K562 (cell line): ENCODE measurements around the gene MMP12. TPM values are rescaled to one million over a fixed set of nuclear protein-coding genes. Genes with fewer than 3 reads are reported as not detected.

ENCODE experiments used
- ATAC-seq: fragments of 200-7000 bp; cut with Tn5 transposase; 3 replicates; pipeline ENCODE4 v1.9.1; 2020; ENCODE audit warnings: moderate library complexity
- BruUV-seq: library from RNA; stranded (reverse); fragments of 400-500 nt; replicated peaks from 2 replicates; lab custom pipeline; 2021; lab: Mats Ljungman, UMichigan
- CTCF ChIA-PET: fragments of 300-600 bp; formaldehyde crosslinking; extraction: SDS; loops from one replicate; lab custom pipeline; 2021; ENCODE audit warnings: low intra/inter-chr PET ratio; lab: Yijun Ruan, JAX
- POLR2A ChIA-PET: fragments of 300-600, 350-650 bp; sonication (Branson Sonifier 250); formaldehyde crosslinking; extraction: SDS; loops from one replicate; lab custom pipeline; 2021; ENCODE audit warnings: antibody characterized with exemption, inconsistent platforms; lab: Yijun Ruan, JAX
- DNase-seq, 4 experiments: peaks; one replicate each; pipeline versions ENCODE4 v3.0.0 to v3.0.0-alpha.2; 2011 to 2018; ENCODE audit warnings: low spot score in 3 of 4, mixed read lengths in 3 of 4; ENCODE audit errors: extremely low read depth in 1 of 4
- FAIRE-seq: peaks from 2 replicates; lab custom pipeline; 2011; peaks lifted over from hg19 to GRCh38; lab: Jason Lieb, UNC
- H2AFZ ChIP-seq: 2 replicates; pipeline ENCODE4 v1.6.0; 2011; ENCODE audit warnings: low read depth, low read length, control low read depth, inconsistent platforms
- H3K27ac ChIP-seq: fragments of 200-600 bp; 3 replicates; pipeline ENCODE4 v1.8.0; 2011; ENCODE audit warnings: low read depth, mild to moderate bottlenecking, control low read depth, inconsistent platforms, low read length, moderate library complexity, mixed read lengths; ENCODE audit errors: extremely low read depth
- H3K27me3 ChIP-seq, 2 experiments: fragments of 300-600 bp in 1 of 2; 2 replicates in 1 of 2; 3 replicates in 1 of 2; pipeline versions ENCODE4 v1.6.0 to v1.8.0; 2011; ENCODE audit warnings: inconsistent platforms in 2 of 2, low read length in 2 of 2, mild to moderate bottlenecking in 1 of 2, mixed read lengths in 1 of 2, moderate library complexity in 1 of 2; ENCODE audit not compliant: control insufficient read depth in 2 of 2, insufficient read depth in 2 of 2
- H3K36me3 ChIP-seq: fragments of 300-600 bp; 3 replicates; pipeline ENCODE4 v1.8.0; 2011; ENCODE audit warnings: mild to moderate bottlenecking, low read length, inconsistent platforms; ENCODE audit not compliant: control insufficient read depth, insufficient read depth
- H3K4me1 ChIP-seq, 2 experiments: fragments of 200-600 bp in 1 of 2; replicated peaks in 1 of 2; 2 replicates in 1 of 2; 3 replicates in 1 of 2; pipeline versions ENCODE4 v1.5.1 to v1.8.0; 2011; ENCODE audit warnings: inconsistent platforms in 2 of 2, low read length in 2 of 2, mild to moderate bottlenecking in 1 of 2, mixed read lengths in 1 of 2, moderate library complexity in 1 of 2; ENCODE audit not compliant: control insufficient read depth in 2 of 2, insufficient read depth in 2 of 2
- H3K4me2 ChIP-seq: 2 replicates; pipeline ENCODE4 v1.6.1; 2011; ENCODE audit warnings: low read length, control low read depth, inconsistent platforms, mixed read lengths; ENCODE audit not compliant: insufficient read depth
- H3K4me3 ChIP-seq: fragments of 200-600 bp; sonication (generic), shearing (Covaris generic); 2 replicates; pipeline ENCODE4 v1.5.1; 2016; ENCODE audit warnings: control low read depth, inconsistent platforms
- H3K79me2 ChIP-seq: fragments of 200-600 bp; 3 replicates; pipeline ENCODE4 v1.8.0; 2011; ENCODE audit warnings: low read length, inconsistent platforms; ENCODE audit not compliant: control insufficient read depth, insufficient read depth
- H3K9ac ChIP-seq, 2 experiments: 2 replicates each; pipeline versions ENCODE4 v1.6.0 to v1.6.1; 2011; ENCODE audit warnings: low read depth in 2 of 2, low read length in 2 of 2, control low read depth in 1 of 2, inconsistent platforms in 1 of 2, mild to moderate bottlenecking in 1 of 2, mixed read lengths in 1 of 2; ENCODE audit not compliant: insufficient read depth in 1 of 2
- H3K9me1 ChIP-seq: one replicate; pipeline ENCODE4 v1.6.0; 2011; ENCODE audit warnings: inconsistent platforms, mild to moderate bottlenecking, low read length, moderate library complexity; ENCODE audit not compliant: control insufficient read depth, insufficient read depth
- H3K9me3 ChIP-seq: replicated peaks from 2 replicates; pipeline ENCODE4 v1.5.1; 2011; ENCODE audit warnings: low read depth, low read length, inconsistent platforms; ENCODE audit not compliant: control insufficient read depth, insufficient read depth
- H4K20me1 ChIP-seq: replicated peaks from 2 replicates; pipeline ENCODE4 v1.6.1; 2011; ENCODE audit warnings: low read length, inconsistent platforms, mixed read lengths; ENCODE audit not compliant: control insufficient read depth, insufficient read depth
- CTCF ChIP-seq, 3 experiments: IDR thresholded peaks in 2 of 3; conservative IDR thresholded peaks in 1 of 3; 2 replicates each; pipeline ENCODE4 v1.5.1; 2011 to 2012; ENCODE audit warnings: low read length in 3 of 3, mild to moderate bottlenecking in 3 of 3, control low read depth in 2 of 3, improper control_type of control experiment in 1 of 3, inconsistent platforms in 1 of 3, low read depth in 1 of 3, mixed read lengths in 1 of 3, moderate library complexity in 1 of 3; ENCODE audit not compliant: insufficient read depth in 2 of 3
- KLF6 ChIP-seq: fragments of 250-450 bp; sonication (Bioruptor Pico); IDR thresholded peaks from 2 replicates; pipeline ENCODE4 v1.4.0; 2020; ENCODE audit warnings: mild to moderate bottlenecking, moderate library complexity, borderline replicate concordance
- MAZ ChIP-seq, 2 experiments: fragments of 450-650 bp in 1 of 2; sonication (generic) in 1 of 2; formaldehyde crosslinking; IDR thresholded peaks in 1 of 2; conservative IDR thresholded peaks in 1 of 2; 2 replicates each; pipeline versions ENCODE4 v1.4.0 to v1.5.0; 2020; ENCODE audit warnings: mild to moderate bottlenecking in 1 of 2, missing genetic modification reagents in 1 of 2
- NFYB ChIP-seq: IDR thresholded peaks from 2 replicates; pipeline ENCODE4 v1.6.1; 2011; ENCODE audit warnings: mild to moderate bottlenecking, moderate library complexity; ENCODE audit not compliant: insufficient read length; ENCODE audit errors: extremely low read depth
- POLR2H ChIP-seq: IDR thresholded peaks from 2 replicates; pipeline ENCODE4 v1.6.1; 2016; ENCODE audit warnings: missing genetic modification characterization, low read depth, mild to moderate bottlenecking, control low read depth, missing compliant biosample characterization, moderate library complexity
- WGBS: fragments of 100-300 bp; shearing (Covaris generic); methylation state at CpG from one replicate; pipeline ENCODE4 v1.1.6; 2016; ENCODE audit warnings: low coverage, mixed read lengths; ENCODE audit not compliant: insufficient coverage; ENCODE audit errors: missing lambda C conversion rate; 5-methylcytosine and 5-hydroxymethylcytosine counted together
- in situ Hi-C: fragments of 300-500 bp; cut with MboI; formaldehyde crosslinking; loops from 4 replicates; pipeline ENCODE4 v1.15.0; 2018; ENCODE audit warnings: inconsistent platforms, mixed read lengths
- intact Hi-C: fragments of 100-400 bp; cut with micrococcal nuclease; formaldehyde crosslinking; loops from 2 replicates; pipeline ENCODE4 v1.14.2; 2022
- polyA plus RNA-seq, 8 experiments: library from polyadenylated mRNA; depleted of rRNA in 4 of 8; stranded (reverse) in 5 of 8; unstranded in 3 of 8; fragments of >200 nt; fragmentation: Nextera tagmentation in 2 of 8; fragmentation: Illumina TruSeq in 1 of 8; extraction: Ambion mirVana in 2 of 8; extraction: Trizol in 1 of 8; gene quantifications; 2 replicates each; pipeline versions ENCODE4 v1.2.1 to v1.2.3, GENCODE V29; 2011 to 2014; ENCODE audit warnings: inconsistent platforms in 1 of 8, missing spikeins in 1 of 8
- total RNA-seq, 7 experiments: library from RNA; depleted of rRNA in 6 of 7; stranded (reverse); fragments of >200 nt in 6 of 7; fragmentation: Illumina TruSeq in 2 of 7; extraction: Trizol in 2 of 7; gene quantifications; 2 replicates each; pipeline versions ENCODE4 v1.2.1 to v1.2.3, GENCODE V29; 2011 to 2021; ENCODE audit warnings: low replicate concordance in 1 of 7
- TF ChIP-seq, protein P1 (sequence below): fragments of 250-450 bp; sonication (Bioruptor Pico); IDR thresholded peaks from 2 replicates; pipeline ENCODE4 v1.5.1; 2021; ENCODE audit warnings: mild to moderate bottlenecking

MMP12 gene
- total and polyA plus RNA-seq, 9 of the 15 experiments (the other 6 are each of a cell fraction or from before 2014, with no cell fraction given), result not detected

GRCh38 chr11:102915044-102915375 is 40.2 kb upstream of the MMP12 start (continued):
- TF ChIP-seq, protein P1, sequence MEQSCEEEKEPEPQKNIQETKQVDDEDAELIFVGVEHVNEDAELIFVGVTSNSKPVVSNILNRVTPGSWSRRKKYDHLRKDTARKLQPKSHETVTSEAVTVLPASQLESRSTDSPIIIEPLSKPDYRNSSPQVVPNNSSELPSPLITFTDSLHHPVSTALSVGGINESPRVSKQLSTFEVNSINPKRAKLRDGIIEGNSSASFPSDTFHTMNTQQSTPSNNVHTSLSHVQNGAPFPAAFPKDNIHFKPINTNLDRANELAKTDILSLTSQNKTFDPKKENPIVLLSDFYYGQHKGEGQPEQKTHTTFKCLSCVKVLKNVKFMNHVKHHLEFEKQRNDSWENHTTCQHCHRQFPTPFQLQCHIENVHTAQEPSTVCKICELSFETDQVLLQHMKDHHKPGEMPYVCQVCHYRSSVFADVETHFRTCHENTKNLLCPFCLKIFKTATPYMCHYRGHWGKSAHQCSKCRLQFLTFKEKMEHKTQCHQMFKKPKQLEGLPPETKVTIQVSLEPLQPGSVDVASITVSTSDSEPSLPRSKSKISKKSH, result no peak
- TF ChIP-seq MAZ (CRISPR knock-in tag; conservative IDR thresholded peaks at IDR 0.05 in 1 of 2, IDR thresholded peaks at IDR 0.05 in 1 of 2) (no peak), NFYB (no peak), KLF6 (CRISPR knock-in tag) (no peak)

GRCh38 chr11:102914238-102915043 is 39.7 kb upstream of the MMP12 start:
- H3K4me1 ChIP-seq, result no peaks in the 10 kb centered on the region
- ATAC-seq, result 0 out of 3 replicates have a peak, but pooled peaks have one; percentile 47
- H3K27me3 ChIP-seq, result no peaks in the 10 kb centered on the region
- BruUV-seq, result no TSS peak
- intact Hi-C loops, result no loop called here
- no peaks in the 10 kb centered on the region for H3K79me2 ChIP-seq
- WGBS, result 0% methylated on average over 3 of the region's 3 CpGs
- no peaks in the 10 kb centered on the region for H3K9me3 ChIP-seq
- no peak overlapping the region for H3K9ac ChIP-seq
- in situ Hi-C loops, result no loop called here
- H2AFZ ChIP-seq, result no peak overlapping the region
- no peaks in the 10 kb centered on the region for H4K20me1 ChIP-seq
- H3K27ac ChIP-seq, result no peak overlapping the region
- H3K4me2 ChIP-seq, result no peak overlapping the region
- TF ChIP-seq CTCF (IDR thresholded peaks at IDR 0.05 in 2 of 3, conservative IDR thresholded peaks at IDR 0.05 in 1 of 3; ENCODE audit: insufficient read depth in 2 of 3, low read depth in 1 of 3, low read length in 3 of 3) (peak; percentile 14 to 39 (median 25); a peak in 3 of 6 replicates), POLR2H (tag) (no peak)
- TF ChIP-seq, all 486 proteins: peak for 1
- no peak overlapping the region for H3K4me3 ChIP-seq
- ChIA-PET CTCF (interaction anchor here (0.5 kb wide), 1 partner anchor 562 kb away, joined by 3 read pairs; no protein-coding TSS in a partner anchor), POLR2A (interaction anchor here (0.8 kb wide), 1 partner anchor 19 kb away, joined by 3 read pairs; no protein-coding TSS in a partner anchor)
- H3K36me3 ChIP-seq, result no peaks in the 10 kb centered on the region
- H3K9me1 ChIP-seq, result no peaks in the 10 kb centered on the region
- FAIRE-seq (no peak), DNase-seq (peak in 1 of 4 experiments; percentile 10)
